GM23338 (cell line): ENCODE data around the gene KIAA0408. TPM values are rescaled to one million over a fixed set of nuclear protein-coding genes. Genes with fewer than 3 reads are reported as not detected.

Experiments
- ATAC-seq: fragments of 200-7000 bp; cut with Tn5 transposase; 3 replicates; pipeline ENCODE4 v1.9.1; 2020
- DNase-seq: peaks from one replicate; pipeline ENCODE4 v3.0.0-alpha.2; 2015; ENCODE audit warnings: low spot score
- H2AFZ ChIP-seq: fragments of 200-600 bp; sonication (generic); 2 replicates; pipeline ENCODE4 v1.8.0; 2016; ENCODE audit warnings: antibody characterized with exemption, mild to moderate bottlenecking, moderate library complexity
- H3F3A ChIP-seq: fragments of 200-600 bp; sonication (generic); replicated peaks from 2 replicates; pipeline ENCODE4 v1.8.0; 2017; ENCODE audit warnings: antibody characterized with exemption, mixed run types, low read depth
- H3K27ac ChIP-seq: fragments of 200-600 bp; sonication (generic); 2 replicates; pipeline ENCODE4 v1.6.1; 2016; ENCODE audit warnings: low read depth
- H3K27me3 ChIP-seq: fragments of 200-600 bp; sonication (generic); 2 replicates; pipeline ENCODE4 v1.8.0; 2016; ENCODE audit warnings: mild to moderate bottlenecking, mixed run types, moderate library complexity; ENCODE audit not compliant: insufficient read depth
- H3K36me3 ChIP-seq: fragments of 200-600 bp; sonication (generic); 2 replicates; pipeline ENCODE4 v1.8.0; 2016; ENCODE audit warnings: mild to moderate bottlenecking; ENCODE audit not compliant: insufficient read depth
- H3K4me1 ChIP-seq: fragments of 200-600 bp; sonication (generic); 2 replicates; pipeline ENCODE4 v1.8.0; 2016; ENCODE audit warnings: mild to moderate bottlenecking, moderate library complexity; ENCODE audit not compliant: insufficient read depth
- H3K4me2 ChIP-seq: fragments of 200-600 bp; sonication (generic); 2 replicates; pipeline ENCODE4 v1.7.1; 2017; ENCODE audit warnings: mixed run types
- H3K4me3 ChIP-seq: fragments of 200-600 bp; sonication (generic); 2 replicates; pipeline ENCODE4 v1.6.1; 2016; ENCODE audit warnings: mixed run types
- H3K79me2 ChIP-seq: fragments of 200-600 bp; sonication (generic); replicated peaks from 2 replicates; pipeline ENCODE4 v1.8.0; 2017; ENCODE audit warnings: mild to moderate bottlenecking; ENCODE audit not compliant: insufficient read depth
- H3K9me2 ChIP-seq: fragments of 200-600 bp; sonication (generic); 2 replicates; pipeline ENCODE4 v1.8.0; 2017; ENCODE audit not compliant: insufficient read depth
- H4K20me1 ChIP-seq: fragments of 200-600 bp; sonication (generic); replicated peaks from 2 replicates; pipeline ENCODE4 v1.8.0; 2017; ENCODE audit warnings: mild to moderate bottlenecking; ENCODE audit not compliant: insufficient read depth
- H3K27ac Mint-ChIP-seq: 2 replicates; pipeline ENCODE4 v1.8.0; 2020; ENCODE audit warnings: inconsistent platforms, mild to moderate bottlenecking, moderate library complexity, mixed read lengths
- H3K27me3 Mint-ChIP-seq: 3 replicates; pipeline ENCODE4 v1.8.0; 2022; ENCODE audit warnings: low read depth, mild to moderate bottlenecking, moderate library complexity, mixed read lengths, inconsistent platforms; ENCODE audit not compliant: insufficient read depth, poor library complexity
- H3K36me3 Mint-ChIP-seq: 3 replicates; pipeline ENCODE4 v1.8.0; 2021; ENCODE audit warnings: low read depth, mild to moderate bottlenecking, inconsistent platforms, moderate library complexity, mixed read lengths
- H3K4me1 Mint-ChIP-seq: 3 replicates; pipeline ENCODE4 v1.8.0; 2020; ENCODE audit warnings: mild to moderate bottlenecking, inconsistent platforms, mixed read lengths
- H3K4me3 Mint-ChIP-seq: 3 replicates; pipeline ENCODE4 v1.8.0; 2021; ENCODE audit warnings: moderate library complexity, mild to moderate bottlenecking, inconsistent platforms, mixed read lengths
- H3K9me3 Mint-ChIP-seq: 3 replicates; pipeline ENCODE4 v1.8.0; 2020; ENCODE audit warnings: moderate library complexity, mild to moderate bottlenecking, inconsistent platforms, mixed read lengths
- CREB1 ChIP-seq: fragments of 250-450 bp; sonication (Bioruptor Pico); IDR thresholded peaks from 2 replicates; pipeline ENCODE4 v1.5.0; 2020; ENCODE audit warnings: low read depth, mild to moderate bottlenecking, moderate library complexity
- CTCF ChIP-seq, 2 experiments: fragments of 200-600 bp in 1 of 2; sonication (generic) in 1 of 2; conservative IDR thresholded peaks; 2 replicates each; pipeline versions ENCODE4 v1.5.1 to v1.6.1; 2016 to 2017; ENCODE audit warnings: antibody characterized with exemption in 2 of 2, low read depth in 2 of 2, mild to moderate bottlenecking in 2 of 2, moderate library complexity in 1 of 2
- EZH2 ChIP-seq: fragments of 200-600 bp; sonication (generic); IDR thresholded peaks from one replicate; pipeline ENCODE4 v1.8.0; 2017; ENCODE audit warnings: antibody characterized with exemption, mild to moderate bottlenecking, low read depth; ENCODE audit not compliant: unreplicated experiment
- EZH2phosphoT487 ChIP-seq: fragments of 200-600 bp; sonication (generic); IDR thresholded peaks from one replicate; pipeline ENCODE4 v1.8.1; 2018; ENCODE audit warnings: antibody characterized with exemption; ENCODE audit not compliant: unreplicated experiment
- JUNB ChIP-seq: IDR thresholded peaks from one replicate; pipeline ENCODE4 v1.6.1; 2016; ENCODE audit warnings: antibody characterized with exemption; ENCODE audit not compliant: unreplicated experiment
- NANOG ChIP-seq: IDR thresholded peaks from 2 replicates; pipeline ENCODE4 v1.6.1; 2016; ENCODE audit warnings: antibody characterized with exemption, borderline replicate concordance
- POLR2AphosphoS5 ChIP-seq: IDR thresholded peaks from 2 replicates; pipeline ENCODE4 v1.6.1; 2016; ENCODE audit warnings: antibody characterized with exemption, low read depth
- REST ChIP-seq: IDR thresholded peaks from one replicate; pipeline ENCODE4 v1.6.1; 2018; ENCODE audit warnings: antibody characterized with exemption; ENCODE audit not compliant: unreplicated experiment
- STAT1 ChIP-seq: IDR thresholded peaks from one replicate; pipeline ENCODE4 v1.6.1; 2016; ENCODE audit warnings: antibody characterized with exemption; ENCODE audit not compliant: unreplicated experiment
- ZNF114 ChIP-seq: fragments of 250-450 bp; sonication (Bioruptor Pico); IDR thresholded peaks from 2 replicates; pipeline ENCODE4 v1.5.0; 2020; ENCODE audit warnings: mild to moderate bottlenecking, moderate library complexity
- ZNF331 ChIP-seq: fragments of 250-450 bp; sonication (Bioruptor Pico); IDR thresholded peaks from 2 replicates; pipeline ENCODE4 v1.5.0; 2020; ENCODE audit warnings: low read depth, mild to moderate bottlenecking, moderate library complexity
- polyA plus RNA-seq: library from polyadenylated mRNA; unstranded; fragments of >200 nt; fragmentation: Nextera tagmentation; extraction: Ambion mirVana; gene quantifications from 2 replicates; pipeline ENCODE4 v1.2.1, GENCODE V29; 2016
- total RNA-seq: library from RNA; depleted of rRNA; stranded (reverse); fragments of >200 nt; shearing (Covaris generic); gene quantifications from 2 replicates; pipeline ENCODE4 v1.2.3, GENCODE V29; 2014
- TF ChIP-seq, protein P1 (sequence below): IDR thresholded peaks from 2 replicates; pipeline ENCODE4 v1.6.1; 2016; ENCODE audit warnings: antibody characterized with exemption
- TF ChIP-seq, protein P2 (sequence below): fragments of 250-450 bp; sonication (Bioruptor Pico); IDR thresholded peaks from 2 replicates; pipeline ENCODE4 v1.5.0; 2020; ENCODE audit warnings: mild to moderate bottlenecking, moderate library complexity

The KIAA0408 gene
- total and polyA plus RNA-seq, 2 experiments from 2014 or later, result 4.0 to 9.1 TPM

GRCh38 chr6:127496471-127496870, 37.3 kb upstream of the KIAA0408 start:
- H3K4me3 Mint-ChIP-seq, result no peak overlapping the region
- TF ChIP-seq ZNF114 (CRISPR knock-in tag) (no peak), EZH2phosphoT487 (no peak), POLR2AphosphoS5 (no peak), ZNF331 (CRISPR knock-in tag) (no peak), REST (no peak), CTCF (conservative IDR thresholded peaks at IDR 0.05; ENCODE audit: low read depth in 2 of 2) (no peak), STAT1 (no peak), EZH2 (no peak), JUNB (no peak), NANOG (no peak), CREB1 (CRISPR knock-in tag) (no peak)
- TF ChIP-seq, protein P1, sequence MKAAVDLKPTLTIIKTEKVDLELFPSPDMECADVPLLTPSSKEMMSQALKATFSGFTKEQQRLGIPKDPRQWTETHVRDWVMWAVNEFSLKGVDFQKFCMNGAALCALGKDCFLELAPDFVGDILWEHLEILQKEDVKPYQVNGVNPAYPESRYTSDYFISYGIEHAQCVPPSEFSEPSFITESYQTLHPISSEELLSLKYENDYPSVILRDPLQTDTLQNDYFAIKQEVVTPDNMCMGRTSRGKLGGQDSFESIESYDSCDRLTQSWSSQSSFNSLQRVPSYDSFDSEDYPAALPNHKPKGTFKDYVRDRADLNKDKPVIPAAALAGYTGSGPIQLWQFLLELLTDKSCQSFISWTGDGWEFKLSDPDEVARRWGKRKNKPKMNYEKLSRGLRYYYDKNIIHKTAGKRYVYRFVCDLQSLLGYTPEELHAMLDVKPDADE, result no peak
- TF ChIP-seq, protein P2, sequence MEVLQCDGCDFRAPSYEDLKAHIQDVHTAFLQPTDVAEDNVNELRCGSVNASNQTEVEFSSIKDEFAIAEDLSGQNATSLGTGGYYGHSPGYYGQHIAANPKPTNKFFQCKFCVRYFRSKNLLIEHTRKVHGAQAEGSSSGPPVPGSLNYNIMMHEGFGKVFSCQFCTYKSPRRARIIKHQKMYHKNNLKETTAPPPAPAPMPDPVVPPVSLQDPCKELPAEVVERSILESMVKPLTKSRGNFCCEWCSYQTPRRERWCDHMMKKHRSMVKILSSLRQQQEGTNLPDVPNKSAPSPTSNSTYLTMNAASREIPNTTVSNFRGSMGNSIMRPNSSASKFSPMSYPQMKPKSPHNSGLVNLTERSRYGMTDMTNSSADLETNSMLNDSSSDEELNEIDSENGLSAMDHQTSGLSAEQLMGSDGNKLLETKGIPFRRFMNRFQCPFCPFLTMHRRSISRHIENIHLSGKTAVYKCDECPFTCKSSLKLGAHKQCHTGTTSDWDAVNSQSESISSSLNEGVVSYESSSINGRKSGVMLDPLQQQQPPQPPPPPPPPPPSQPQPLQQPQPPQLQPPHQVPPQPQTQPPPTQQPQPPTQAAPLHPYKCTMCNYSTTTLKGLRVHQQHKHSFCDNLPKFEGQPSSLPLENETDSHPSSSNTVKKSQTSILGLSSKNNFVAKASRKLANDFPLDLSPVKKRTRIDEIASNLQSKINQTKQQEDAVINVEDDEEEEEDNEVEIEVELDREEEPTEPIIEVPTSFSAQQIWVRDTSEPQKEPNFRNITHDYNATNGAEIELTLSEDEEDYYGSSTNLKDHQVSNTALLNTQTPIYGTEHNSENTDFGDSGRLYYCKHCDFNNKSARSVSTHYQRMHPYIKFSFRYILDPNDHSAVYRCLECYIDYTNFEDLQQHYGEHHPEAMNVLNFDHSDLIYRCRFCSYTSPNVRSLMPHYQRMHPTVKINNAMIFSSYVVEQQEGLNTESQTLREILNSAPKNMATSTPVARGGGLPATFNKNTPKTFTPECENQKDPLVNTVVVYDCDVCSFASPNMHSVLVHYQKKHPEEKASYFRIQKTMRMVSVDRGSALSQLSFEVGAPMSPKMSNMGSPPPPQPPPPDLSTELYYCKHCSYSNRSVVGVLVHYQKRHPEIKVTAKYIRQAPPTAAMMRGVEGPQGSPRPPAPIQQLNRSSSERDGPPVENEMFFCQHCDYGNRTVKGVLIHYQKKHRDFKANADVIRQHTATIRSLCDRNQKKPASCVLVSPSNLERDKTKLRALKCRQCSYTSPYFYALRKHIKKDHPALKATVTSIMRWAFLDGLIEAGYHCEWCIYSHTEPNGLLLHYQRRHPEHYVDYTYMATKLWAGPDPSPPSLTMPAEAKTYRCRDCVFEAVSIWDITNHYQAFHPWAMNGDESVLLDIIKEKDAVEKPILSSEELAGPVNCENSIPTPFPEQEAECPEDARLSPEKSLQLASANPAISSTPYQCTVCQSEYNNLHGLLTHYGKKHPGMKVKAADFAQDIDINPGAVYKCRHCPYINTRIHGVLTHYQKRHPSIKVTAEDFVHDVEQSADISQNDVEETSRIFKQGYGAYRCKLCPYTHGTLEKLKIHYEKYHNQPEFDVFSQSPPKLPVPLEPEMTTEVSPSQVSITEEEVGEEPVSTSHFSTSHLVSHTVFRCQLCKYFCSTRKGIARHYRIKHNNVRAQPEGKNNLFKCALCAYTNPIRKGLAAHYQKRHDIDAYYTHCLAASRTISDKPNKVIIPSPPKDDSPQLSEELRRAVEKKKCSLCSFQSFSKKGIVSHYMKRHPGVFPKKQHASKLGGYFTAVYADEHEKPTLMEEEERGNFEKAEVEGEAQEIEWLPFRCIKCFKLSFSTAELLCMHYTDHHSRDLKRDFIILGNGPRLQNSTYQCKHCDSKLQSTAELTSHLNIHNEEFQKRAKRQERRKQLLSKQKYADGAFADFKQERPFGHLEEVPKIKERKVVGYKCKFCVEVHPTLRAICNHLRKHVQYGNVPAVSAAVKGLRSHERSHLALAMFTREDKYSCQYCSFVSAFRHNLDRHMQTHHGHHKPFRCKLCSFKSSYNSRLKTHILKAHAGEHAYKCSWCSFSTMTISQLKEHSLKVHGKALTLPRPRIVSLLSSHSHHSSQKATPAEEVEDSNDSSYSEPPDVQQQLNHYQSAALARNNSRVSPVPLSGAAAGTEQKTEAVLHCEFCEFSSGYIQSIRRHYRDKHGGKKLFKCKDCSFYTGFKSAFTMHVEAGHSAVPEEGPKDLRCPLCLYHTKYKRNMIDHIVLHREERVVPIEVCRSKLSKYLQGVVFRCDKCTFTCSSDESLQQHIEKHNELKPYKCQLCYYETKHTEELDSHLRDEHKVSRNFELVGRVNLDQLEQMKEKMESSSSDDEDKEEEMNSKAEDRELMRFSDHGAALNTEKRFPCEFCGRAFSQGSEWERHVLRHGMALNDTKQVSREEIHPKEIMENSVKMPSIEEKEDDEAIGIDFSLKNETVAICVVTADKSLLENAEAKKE (CRISPR knock-in tag), result no peak
- H3K4me1 Mint-ChIP-seq, result no peaks in the 10 kb centered on the region
- Histone ChIP-seq H3K4me2 (no peak overlapping the region), H4K20me1 (no peaks in the 10 kb centered on the region; the same call in 1 of the 2 replicates), H3K9me2 (no peaks in the 10 kb centered on the region), H2AFZ (no peak overlapping the region), H3K27ac (no peak overlapping the region), H3K79me2 (no peaks in the 10 kb centered on the region), H3K4me3 (no peak overlapping the region), H3K36me3 (no peaks in the 10 kb centered on the region), H3K4me1 (no peaks in the 10 kb centered on the region), H3F3A (no peaks in the 10 kb centered on the region), H3K27me3 (no peaks in the 10 kb centered on the region)
- no peak for DNase-seq
- no peak overlapping the region for H3K27ac Mint-ChIP-seq
- H3K36me3 Mint-ChIP-seq, result peaks cover 8% of the 10 kb centered on the region; the same call in 2 of the 3 replicates
- no peak for ATAC-seq
- peaks cover 3% of the 10 kb centered on the region for H3K27me3 Mint-ChIP-seq
- no peaks in the 10 kb centered on the region for H3K9me3 Mint-ChIP-seq
